Lower lobe of right lung (tissue), 2 donors: ENCODE results near the gene ZDHHC4. TPM values are rescaled to one million over a fixed set of nuclear protein-coding genes. Genes with fewer than 3 reads are reported as not detected.

ENCODE experiments used
- ATAC-seq, 2 donors: fragments of 200-7000 bp; cut with Tn5 transposase; one replicate each; pipeline ENCODE4 v1.9.1; 2020 to 2022; ENCODE audit warnings: mild to moderate bottlenecking in 2 of 2, moderate library complexity in 2 of 2
- DNase-seq: peaks from one replicate; pipeline ENCODE4 v3.0.0-alpha.2; 2020
- H3K27ac ChIP-seq: fragments of 200-600 bp; one replicate; pipeline ENCODE4 v1.8.0; 2022
- H3K27me3 ChIP-seq: fragments of 200-600 bp; one replicate; pipeline ENCODE4 v1.8.0; 2022; ENCODE audit warnings: low read depth
- H3K36me3 ChIP-seq: fragments of 200-600 bp; one replicate; pipeline ENCODE4 v1.8.0; 2022; ENCODE audit warnings: mild to moderate bottlenecking
- H3K4me1 ChIP-seq: fragments of 200-600 bp; one replicate; pipeline ENCODE4 v1.8.0; 2022
- H3K4me3 ChIP-seq: fragments of 200-600 bp; one replicate; pipeline ENCODE4 v1.8.0; 2022; ENCODE audit warnings: mild to moderate bottlenecking
- H3K9me3 ChIP-seq: fragments of 200-600 bp; one replicate; pipeline ENCODE4 v1.8.0; 2022
- CTCF ChIP-seq: fragments of 200-600 bp; IDR thresholded peaks from one replicate; pipeline ENCODE4 v1.8.0; 2022; ENCODE audit warnings: antibody characterized with exemption, mild to moderate bottlenecking
- intact Hi-C: fragments of 100-400 bp; cut with DNase I; formaldehyde crosslinking; loops from one replicate; pipeline ENCODE4 v1.11.0; 2022
- total RNA-seq: library from RNA; stranded (reverse); fragmentation: NEBNext Ultra II Directional; extraction: Animal tissue kit (Norgen Biotek cat#: 25700); gene quantifications from one replicate; pipeline ENCODE4 v1.2.1, GENCODE V29; 2021
- donor health status: DM: no; HTN: yes; CAD: no; lungs with severe emphysema.

Gene ZDHHC4
- total RNA-seq, 1 donor from 2014 or later: 41.8 TPM

- Histone ChIP-seq H3K36me3 (peaks cover 13% of the 10 kb centered on the region), H3K4me1 (peaks cover 17% of the 10 kb centered on the region), H3K9me3 (no peaks in the 10 kb centered on the region), H3K27ac (no peak overlapping the region), H3K4me3 (no peak overlapping the region), H3K27me3 (peaks cover 7% of the 10 kb centered on the region)
- DNase-seq: no peak
- no peak for TF ChIP-seq CTCF
- no peak for ATAC-seq
- intact Hi-C loops: no loop called here
Measured at GRCh38 chr7:6612819-6613218, 35.6 kb downstream of the ZDHHC4 start.

- no peaks in the 10 kb centered on the region for H3K9me3 ChIP-seq
- H3K4me1 ChIP-seq: peaks cover 17% of the 10 kb centered on the region
- H3K4me3 ChIP-seq: no peak overlapping the region
- TF ChIP-seq CTCF: no peak
- no peak for ATAC-seq
- peaks cover 4% of the 10 kb centered on the region for H3K36me3 ChIP-seq
- intact Hi-C loops: no loop called here
- DNase-seq: no peak
- no peak overlapping the region for H3K27ac ChIP-seq
- peaks cover 7% of the 10 kb centered on the region for H3K27me3 ChIP-seq
Measured at GRCh38 chr7:6613706-6614105, 36.5 kb downstream of the ZDHHC4 start.

- peak within 1 kb of the TSS; percentile 46 for H3K27ac ChIP-seq
- H3K4me1 ChIP-seq: peaks cover 17% of the 10 kb centered on the region
- ATAC-seq (peak; percentile 40 to 54), DNase-seq (no peak)
- H3K36me3 ChIP-seq: no peaks in the 10 kb centered on the region
- H3K27me3 ChIP-seq: peaks cover 7% of the 10 kb centered on the region
- intact Hi-C loops: no loop called here
- no peak for TF ChIP-seq CTCF
- H3K4me3 ChIP-seq: peak within 1 kb of the TSS; percentile 63
- no peaks in the 10 kb centered on the region for H3K9me3 ChIP-seq
Measured at GRCh38 chr7:6614953-6615722, 37.9 kb downstream of the ZDHHC4 start, which contains the start of gene ZNF853. ZNF853 (plus strand) TSS chr7:6615610; CDS start chr7:6616175, 565 bp downstream.

- Histone ChIP-seq H3K27me3 (peaks cover 7% of the 10 kb centered on the region), H3K36me3 (peaks cover under 1% of the 10 kb centered on the region), H3K4me3 (peak overlapping the region; percentile 63), H3K9me3 (no peaks in the 10 kb centered on the region), H3K27ac (peak overlapping the region; percentile 46), H3K4me1 (peaks cover 17% of the 10 kb centered on the region)
- no peak for TF ChIP-seq CTCF
- DNase-seq (peak; percentile 52), ATAC-seq (peak; percentile 46 to 68)
- intact Hi-C loops: no loop called here
Measured at GRCh38 chr7:6615723-6616555, 38.7 kb downstream of the ZDHHC4 start.

- peaks cover 7% of the 10 kb centered on the region for H3K27me3 ChIP-seq
- DNase-seq: no peak
- ATAC-seq: no peak
- H3K27ac ChIP-seq: no peak overlapping the region
- peaks cover 17% of the 10 kb centered on the region for H3K4me1 ChIP-seq
- TF ChIP-seq CTCF: no peak
- H3K36me3 ChIP-seq: peaks cover 11% of the 10 kb centered on the region
- intact Hi-C loops: no loop called here
- no peak overlapping the region for H3K4me3 ChIP-seq
- H3K9me3 ChIP-seq: no peaks in the 10 kb centered on the region
Measured at GRCh38 chr7:6616854-6617643, 39.8 kb downstream of the ZDHHC4 start.
